HG03103 (cell line): ENCODE measurements around the gene MORC2.

Experiments
- ATAC-seq: cut with Tn5 transposase; IDR thresholded peaks from one replicate; pipeline ENCODE4 v1.9.1; 2021; ENCODE audit warnings: low read depth; ENCODE audit not compliant: unreplicated experiment

Gene MORC2

GRCh38 chr22:30949934-30950660 lies 18.5 kb downstream of the MORC2 start:
- no peak for ATAC-seq

- no peak for ATAC-seq
These were observed 19.6 kb downstream of the MORC2 start for GRCh38 chr22:30948930-30949342.

GRCh38 chr22:30947816-30948454 lies 20.6 kb downstream of the MORC2 start:
- ATAC-seq, result no peak

GRCh38 chr22:30947173-30947815 lies 21.3 kb downstream of the MORC2 start:
- no peak for ATAC-seq

- ATAC-seq, result no peak
These were observed 22.2 kb downstream of the MORC2 start for GRCh38 chr22:30946354-30946753.

- no peak for ATAC-seq
These were observed 22.9 kb downstream of the MORC2 start for GRCh38 chr22:30945653-30946052.

- ATAC-seq, result no peak
These were observed 23.6 kb downstream of the MORC2 start for GRCh38 chr22:30944986-30945385.

- no peak for ATAC-seq
These were observed 25.2 kb downstream of the MORC2 start for GRCh38 chr22:30943368-30943767.

- no peak for ATAC-seq
These were observed 27.2 kb downstream of the MORC2 start for GRCh38 chr22:30941363-30941740.

GRCh38 chr22:30940685-30941362 lies 27.8 kb downstream of the MORC2 start:
- ATAC-seq, result no peak

GRCh38 chr22:30934053-30934452 lies 34.5 kb downstream of the MORC2 start:
- no peak for ATAC-seq

- no peak for ATAC-seq
These were observed 35.1 kb downstream of the MORC2 start for GRCh38 chr22:30933457-30933856.

- no peak for ATAC-seq
These were observed 35.9 kb downstream of the MORC2 start for GRCh38 chr22:30932661-30933060.

- ATAC-seq, result no peak
These were observed 36.9 kb downstream of the MORC2 start for GRCh38 chr22:30931541-30932300.

- ATAC-seq, result no peak
These were observed 38.3 kb downstream of the MORC2 start for GRCh38 chr22:30930228-30930627.

- ATAC-seq, result no peak
These were observed 40.2 kb downstream of the MORC2 start for GRCh38 chr22:30928401-30928800.

- ATAC-seq, result no peak
These were observed 40.8 kb downstream of the MORC2 start for GRCh38 chr22:30927806-30928205.

- ATAC-seq, result no peak
These were observed 41.9 kb downstream of the MORC2 start for GRCh38 chr22:30926706-30927105.

GRCh38 chr22:30925667-30926066 lies 42.9 kb downstream of the MORC2 start:
- ATAC-seq, result no peak

- ATAC-seq, result no peak
These were observed 45.2 kb downstream of the MORC2 start for GRCh38 chr22:30923168-30923900.
